SK-N-SH treated with all-trans-retinoic acid at 6 μM for 48 hours (cell line): ENCODE measurements around the gene ACSM2A.
"Not testable (repeated sequence)": the region's sequence is repeated elsewhere in the genome, so short reads cannot be mapped to it uniquely, and the experiment has no call there.

ENCODE experiments used
- ATAC-seq: fragments of 200-7000 bp; cut with Tn5 transposase; 3 replicates; pipeline ENCODE4 v1.9.1; 2020; ENCODE audit warnings: mild to moderate bottlenecking, moderate library complexity
- ARNTL ChIP-seq: fragments of 450-650 bp; formaldehyde crosslinking; IDR thresholded peaks from 2 replicates; pipeline ENCODE4 v1.5.0; 2020; ENCODE audit warnings: low read depth, mild to moderate bottlenecking, moderate library complexity, borderline replicate concordance
- BACH2 ChIP-seq: fragments of 250-450 bp; sonication (Bioruptor Pico); IDR thresholded peaks from 2 replicates; pipeline ENCODE4 v1.9.0; 2021; ENCODE audit warnings: mild to moderate bottlenecking, borderline replicate concordance
- CSDC2 ChIP-seq: fragments of 250-450 bp; sonication (Bioruptor Pico); IDR thresholded peaks from 2 replicates; pipeline ENCODE4 v1.5.0; 2020; ENCODE audit warnings: mild to moderate bottlenecking, moderate library complexity
- ESRRG ChIP-seq: fragments of 250-450 bp; sonication (Bioruptor Pico); IDR thresholded peaks from 2 replicates; pipeline ENCODE4 v1.6.1; 2021; ENCODE audit warnings: mild to moderate bottlenecking
- GLIS3 ChIP-seq: fragments of 250-450 bp; sonication (Bioruptor Pico); IDR thresholded peaks from 2 replicates; pipeline ENCODE4 v1.5.0; 2020; ENCODE audit warnings: mild to moderate bottlenecking, moderate library complexity
- ISL1 ChIP-seq: fragments of 250-450 bp; sonication (Bioruptor Pico); IDR thresholded peaks from 2 replicates; pipeline ENCODE4 v2.1.2; 2022; ENCODE audit warnings: mild to moderate bottlenecking, moderate library complexity
- OSR1 ChIP-seq: fragments of 250-450 bp; sonication (Bioruptor Pico); IDR thresholded peaks from 2 replicates; pipeline ENCODE4 v1.8.0; 2022; ENCODE audit warnings: moderate library complexity, mild to moderate bottlenecking, inconsistent platforms
- PPARA ChIP-seq: fragments of 250-450 bp; sonication (Bioruptor Pico); IDR thresholded peaks from 2 replicates; pipeline ENCODE4 v1.5.0; 2020; ENCODE audit warnings: mild to moderate bottlenecking, borderline replicate concordance
- SNAI2 ChIP-seq: fragments of 250-450 bp; sonication (Bioruptor Pico); IDR thresholded peaks from 2 replicates; pipeline ENCODE4 v1.5.0; 2020; ENCODE audit warnings: mild to moderate bottlenecking, moderate library complexity
- TCF4 ChIP-seq: fragments of 250-450 bp; sonication (Bioruptor Pico); IDR thresholded peaks from 2 replicates; pipeline ENCODE4 v1.8.0; 2021; ENCODE audit warnings: mild to moderate bottlenecking, moderate library complexity, borderline replicate concordance
- TOX ChIP-seq: fragments of 250-450 bp; sonication (Bioruptor Pico); IDR thresholded peaks from 2 replicates; pipeline ENCODE4 v1.8.0; 2021; ENCODE audit warnings: mild to moderate bottlenecking, moderate library complexity, borderline replicate concordance
- ZC3H10 ChIP-seq: fragments of 250-450 bp; sonication (Bioruptor Pico); IDR thresholded peaks from 2 replicates; pipeline ENCODE4 v1.5.1; 2021; ENCODE audit warnings: mild to moderate bottlenecking, moderate library complexity
- ZFP3 ChIP-seq: fragments of 250-450 bp; sonication (Bioruptor Pico); IDR thresholded peaks from 2 replicates; pipeline ENCODE4 v1.5.0; 2020; ENCODE audit warnings: mild to moderate bottlenecking, moderate library complexity
- ZFP30 ChIP-seq: fragments of 450-650 bp; formaldehyde crosslinking; IDR thresholded peaks from 2 replicates; pipeline ENCODE4 v1.5.0; 2022; ENCODE audit warnings: mild to moderate bottlenecking, moderate library complexity
- ZNF565 ChIP-seq: fragments of 450-650 bp; formaldehyde crosslinking; conservative IDR thresholded peaks from 2 replicates; pipeline ENCODE4 v1.5.0; 2020; ENCODE audit warnings: low read depth, mild to moderate bottlenecking, moderate library complexity
- ZNF70 ChIP-seq: fragments of 450-650 bp; formaldehyde crosslinking; IDR thresholded peaks from 2 replicates; pipeline ENCODE4 v1.5.0; 2020; ENCODE audit warnings: mild to moderate bottlenecking, moderate library complexity
- ZNF8 ChIP-seq: fragments of 450-650 bp; formaldehyde crosslinking; IDR thresholded peaks from 2 replicates; pipeline ENCODE4 v1.5.0; 2020; ENCODE audit warnings: mild to moderate bottlenecking, moderate library complexity
- TF ChIP-seq, protein P1 (sequence below): fragments of 250-450 bp; sonication (Bioruptor Pico); IDR thresholded peaks from 2 replicates; pipeline ENCODE4 v1.8.0; 2020; ENCODE audit warnings: mild to moderate bottlenecking, moderate library complexity, borderline replicate concordance
- TF ChIP-seq, protein P2 (sequence below): fragments of 250-450 bp; sonication (Bioruptor Pico); IDR thresholded peaks from 2 replicates; pipeline ENCODE4 v1.5.1; 2020; ENCODE audit warnings: low read depth, mild to moderate bottlenecking, moderate library complexity
- TF ChIP-seq, protein P3 (sequence below): fragments of 250-450 bp; sonication (Bioruptor Pico); IDR thresholded peaks from 2 replicates; pipeline ENCODE4 v1.5.0; 2020; ENCODE audit warnings: mild to moderate bottlenecking, moderate library complexity
- TF ChIP-seq, protein P4 (sequence below): fragments of 250-450 bp; sonication (Bioruptor Pico); IDR thresholded peaks from 2 replicates; pipeline ENCODE4 v1.8.0; 2021; ENCODE audit warnings: low read depth, mild to moderate bottlenecking, moderate library complexity, borderline replicate concordance

Gene ACSM2A

DNA sequence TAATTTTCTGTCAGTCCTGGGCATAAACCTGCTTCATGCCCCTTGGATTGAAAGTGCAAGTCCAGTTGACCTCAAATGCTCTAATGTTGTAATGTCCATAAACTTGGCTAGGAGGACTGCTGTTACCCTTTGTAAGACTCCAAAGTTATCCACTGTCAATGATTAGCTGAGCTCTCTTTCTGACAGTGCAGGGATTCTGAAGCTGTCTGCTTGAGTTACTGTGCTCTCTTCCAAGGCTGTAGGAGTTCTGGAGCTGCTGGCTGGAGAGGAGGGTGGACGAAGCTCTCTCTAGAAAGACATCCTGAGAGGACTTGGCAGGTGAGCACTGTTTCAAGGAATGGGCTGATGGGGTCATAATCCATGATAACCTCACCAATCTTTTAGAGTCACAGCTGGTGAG lies at the start of gene ACSM2A:
TSS of gene ACSM2A (plus strand) at position 158 of the 400 bp plus-strand sequence. CDS start 8,594 bp downstream, outside the sequence.
- not testable (repeated sequence) for ATAC-seq

- TF ChIP-seq ZC3H10 (CRISPR knock-in tag) (no peak), ZFP3 (CRISPR knock-in tag) (no peak), CSDC2 (no peak), ZNF70 (no peak), OSR1 (CRISPR knock-in tag) (no peak), BACH2 (no peak), ZFP30 (CRISPR knock-in tag) (no peak), ZNF565 (CRISPR knock-in tag) (no peak), ISL1 (CRISPR knock-in tag) (no peak), ARNTL (CRISPR knock-in tag) (no peak), TOX (CRISPR knock-in tag) (no peak), ESRRG (no peak), PPARA (CRISPR knock-in tag) (no peak), ZNF8 (no peak), SNAI2 (no peak)
- TF ChIP-seq, protein P1, sequence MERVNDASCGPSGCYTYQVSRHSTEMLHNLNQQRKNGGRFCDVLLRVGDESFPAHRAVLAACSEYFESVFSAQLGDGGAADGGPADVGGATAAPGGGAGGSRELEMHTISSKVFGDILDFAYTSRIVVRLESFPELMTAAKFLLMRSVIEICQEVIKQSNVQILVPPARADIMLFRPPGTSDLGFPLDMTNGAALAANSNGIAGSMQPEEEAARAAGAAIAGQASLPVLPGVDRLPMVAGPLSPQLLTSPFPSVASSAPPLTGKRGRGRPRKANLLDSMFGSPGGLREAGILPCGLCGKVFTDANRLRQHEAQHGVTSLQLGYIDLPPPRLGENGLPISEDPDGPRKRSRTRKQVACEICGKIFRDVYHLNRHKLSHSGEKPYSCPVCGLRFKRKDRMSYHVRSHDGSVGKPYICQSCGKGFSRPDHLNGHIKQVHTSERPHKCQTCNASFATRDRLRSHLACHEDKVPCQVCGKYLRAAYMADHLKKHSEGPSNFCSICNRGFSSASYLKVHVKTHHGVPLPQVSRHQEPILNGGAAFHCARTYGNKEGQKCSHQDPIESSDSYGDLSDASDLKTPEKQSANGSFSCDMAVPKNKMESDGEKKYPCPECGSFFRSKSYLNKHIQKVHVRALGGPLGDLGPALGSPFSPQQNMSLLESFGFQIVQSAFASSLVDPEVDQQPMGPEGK (CRISPR knock-in tag) = no peak
- TF ChIP-seq, protein P2, sequence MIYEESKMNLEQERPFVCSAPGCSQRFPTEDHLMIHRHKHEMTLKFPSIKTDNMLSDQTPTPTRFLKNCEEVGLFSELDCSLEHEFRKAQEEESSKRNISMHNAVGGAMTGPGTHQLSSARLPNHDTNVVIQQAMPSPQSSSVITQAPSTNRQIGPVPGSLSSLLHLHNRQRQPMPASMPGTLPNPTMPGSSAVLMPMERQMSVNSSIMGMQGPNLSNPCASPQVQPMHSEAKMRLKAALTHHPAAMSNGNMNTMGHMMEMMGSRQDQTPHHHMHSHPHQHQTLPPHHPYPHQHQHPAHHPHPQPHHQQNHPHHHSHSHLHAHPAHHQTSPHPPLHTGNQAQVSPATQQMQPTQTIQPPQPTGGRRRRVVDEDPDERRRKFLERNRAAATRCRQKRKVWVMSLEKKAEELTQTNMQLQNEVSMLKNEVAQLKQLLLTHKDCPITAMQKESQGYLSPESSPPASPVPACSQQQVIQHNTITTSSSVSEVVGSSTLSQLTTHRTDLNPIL (CRISPR knock-in tag) = no peak
- TF ChIP-seq, protein P3, sequence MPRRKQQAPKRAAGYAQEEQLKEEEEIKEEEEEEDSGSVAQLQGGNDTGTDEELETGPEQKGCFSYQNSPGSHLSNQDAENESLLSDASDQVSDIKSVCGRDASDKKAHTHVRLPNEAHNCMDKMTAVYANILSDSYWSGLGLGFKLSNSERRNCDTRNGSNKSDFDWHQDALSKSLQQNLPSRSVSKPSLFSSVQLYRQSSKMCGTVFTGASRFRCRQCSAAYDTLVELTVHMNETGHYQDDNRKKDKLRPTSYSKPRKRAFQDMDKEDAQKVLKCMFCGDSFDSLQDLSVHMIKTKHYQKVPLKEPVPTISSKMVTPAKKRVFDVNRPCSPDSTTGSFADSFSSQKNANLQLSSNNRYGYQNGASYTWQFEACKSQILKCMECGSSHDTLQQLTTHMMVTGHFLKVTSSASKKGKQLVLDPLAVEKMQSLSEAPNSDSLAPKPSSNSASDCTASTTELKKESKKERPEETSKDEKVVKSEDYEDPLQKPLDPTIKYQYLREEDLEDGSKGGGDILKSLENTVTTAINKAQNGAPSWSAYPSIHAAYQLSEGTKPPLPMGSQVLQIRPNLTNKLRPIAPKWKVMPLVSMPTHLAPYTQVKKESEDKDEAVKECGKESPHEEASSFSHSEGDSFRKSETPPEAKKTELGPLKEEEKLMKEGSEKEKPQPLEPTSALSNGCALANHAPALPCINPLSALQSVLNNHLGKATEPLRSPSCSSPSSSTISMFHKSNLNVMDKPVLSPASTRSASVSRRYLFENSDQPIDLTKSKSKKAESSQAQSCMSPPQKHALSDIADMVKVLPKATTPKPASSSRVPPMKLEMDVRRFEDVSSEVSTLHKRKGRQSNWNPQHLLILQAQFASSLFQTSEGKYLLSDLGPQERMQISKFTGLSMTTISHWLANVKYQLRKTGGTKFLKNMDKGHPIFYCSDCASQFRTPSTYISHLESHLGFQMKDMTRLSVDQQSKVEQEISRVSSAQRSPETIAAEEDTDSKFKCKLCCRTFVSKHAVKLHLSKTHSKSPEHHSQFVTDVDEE = no peak
- TF ChIP-seq, protein P4, sequence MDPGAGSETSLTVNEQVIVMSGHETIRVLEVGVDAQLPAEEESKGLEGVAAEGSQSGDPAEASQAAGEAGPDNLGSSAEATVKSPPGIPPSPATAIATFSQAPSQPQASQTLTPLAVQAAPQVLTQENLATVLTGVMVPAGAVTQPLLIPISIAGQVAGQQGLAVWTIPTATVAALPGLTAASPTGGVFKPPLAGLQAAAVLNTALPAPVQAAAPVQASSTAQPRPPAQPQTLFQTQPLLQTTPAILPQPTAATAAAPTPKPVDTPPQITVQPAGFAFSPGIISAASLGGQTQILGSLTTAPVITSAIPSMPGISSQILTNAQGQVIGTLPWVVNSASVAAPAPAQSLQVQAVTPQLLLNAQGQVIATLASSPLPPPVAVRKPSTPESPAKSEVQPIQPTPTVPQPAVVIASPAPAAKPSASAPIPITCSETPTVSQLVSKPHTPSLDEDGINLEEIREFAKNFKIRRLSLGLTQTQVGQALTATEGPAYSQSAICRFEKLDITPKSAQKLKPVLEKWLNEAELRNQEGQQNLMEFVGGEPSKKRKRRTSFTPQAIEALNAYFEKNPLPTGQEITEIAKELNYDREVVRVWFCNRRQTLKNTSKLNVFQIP = no peak
- no peak for ATAC-seq
Observed at GRCh38 chr16:20402651-20403050, 48.7 kb upstream of the ACSM2A start.

GRCh38 chr16:20404637-20405036 lies 46.7 kb upstream of the ACSM2A start, which contains the start of gene PDILT:
PDILT (minus strand) TSS chr16:20404737; CDS start chr16:20399300, 5,437 bp downstream.
- no peak for TF ChIP-seq TCF4
- no peak for TF ChIP-seq SNAI2
- TF ChIP-seq, protein P4 = no peak
- no peak for TF ChIP-seq ARNTL (CRISPR knock-in tag)
- no peak for TF ChIP-seq ZFP30 (CRISPR knock-in tag)
- no peak for TF ChIP-seq ESRRG
- TF ChIP-seq CSDC2 = no peak
- TF ChIP-seq, protein P2 (CRISPR knock-in tag) = no peak
- no peak for TF ChIP-seq GLIS3 (CRISPR knock-in tag)
- TF ChIP-seq, all 23 proteins: peak for 0
- no peak for ATAC-seq
